NCI-H1930 (cell line): ENCODE measurements around the gene SLC4A4.

Experiments
- DNase-seq, 2 experiments: peaks; one replicate each; lab custom pipeline; 2025; lab: John Stamatoyannopoulos, UW

SLC4A4 gene

GRCh38 chr4:71415491-71415890 is 76.7 kb downstream of the SLC4A4 start:
- no peak for DNase-seq

- DNase-seq, result no peak
Observed at GRCh38 chr4:71417150-71417549, 78.3 kb downstream of the SLC4A4 start.

GRCh38 chr4:71426381-71427042 is 87.7 kb downstream of the SLC4A4 start:
- DNase-seq, result no peak

GRCh38 chr4:71429106-71429505 is 90.3 kb downstream of the SLC4A4 start:
- no peak for DNase-seq

- no peak for DNase-seq
Observed at GRCh38 chr4:71429962-71430361, 91.1 kb downstream of the SLC4A4 start.

GRCh38 chr4:71430609-71431008 is 91.8 kb downstream of the SLC4A4 start:
- DNase-seq, result no peak

GRCh38 chr4:71440612-71441011 is 101.8 kb downstream of the SLC4A4 start:
- no peak for DNase-seq

- DNase-seq, result no peak
Observed at GRCh38 chr4:71441186-71442169, 102.7 kb downstream of the SLC4A4 start.

- DNase-seq, result no peak
Observed at GRCh38 chr4:71442336-71442735, 103.5 kb downstream of the SLC4A4 start.

GRCh38 chr4:71444395-71444794 is 105.6 kb downstream of the SLC4A4 start:
- no peak for DNase-seq

- no peak for DNase-seq
Observed at GRCh38 chr4:71445811-71446210, 107.0 kb downstream of the SLC4A4 start.

- DNase-seq, result no peak
Observed at GRCh38 chr4:71446479-71447081, 107.8 kb downstream of the SLC4A4 start.

GRCh38 chr4:71449040-71449439 is 110.2 kb downstream of the SLC4A4 start:
- DNase-seq, result no peak

GRCh38 chr4:71449878-71450277 is 111.1 kb downstream of the SLC4A4 start:
- no peak for DNase-seq

GRCh38 chr4:71453531-71453930 is 114.7 kb downstream of the SLC4A4 start:
- DNase-seq, result peak; percentile 12 to 33

- peak in 1 of 2 experiments; percentile 20 for DNase-seq
Observed at GRCh38 chr4:71456841-71457240, 118.0 kb downstream of the SLC4A4 start.

GRCh38 chr4:71460371-71460770 is 121.6 kb downstream of the SLC4A4 start:
- no peak for DNase-seq

GRCh38 chr4:71461422-71461821 is 122.6 kb downstream of the SLC4A4 start:
- no peak for DNase-seq

GRCh38 chr4:71466775-71467174 is 128.0 kb downstream of the SLC4A4 start:
- no peak for DNase-seq

- no peak for DNase-seq
Observed at GRCh38 chr4:71468116-71468710, 129.4 kb downstream of the SLC4A4 start.

- DNase-seq, result no peak
Observed at GRCh38 chr4:71469541-71469940, 130.7 kb downstream of the SLC4A4 start.

- no peak for DNase-seq
Observed at GRCh38 chr4:71470524-71470923, 131.7 kb downstream of the SLC4A4 start.
